Measurements from ENCODE around the gene SAPCD2. TPM values are rescaled to one million over a fixed set of nuclear protein-coding genes. Genes with fewer than 3 reads are reported as not detected.

The SAPCD2 gene
- total RNA-seq, 1 experiment from 2014 or later: 59.9 TPM

DNA sequence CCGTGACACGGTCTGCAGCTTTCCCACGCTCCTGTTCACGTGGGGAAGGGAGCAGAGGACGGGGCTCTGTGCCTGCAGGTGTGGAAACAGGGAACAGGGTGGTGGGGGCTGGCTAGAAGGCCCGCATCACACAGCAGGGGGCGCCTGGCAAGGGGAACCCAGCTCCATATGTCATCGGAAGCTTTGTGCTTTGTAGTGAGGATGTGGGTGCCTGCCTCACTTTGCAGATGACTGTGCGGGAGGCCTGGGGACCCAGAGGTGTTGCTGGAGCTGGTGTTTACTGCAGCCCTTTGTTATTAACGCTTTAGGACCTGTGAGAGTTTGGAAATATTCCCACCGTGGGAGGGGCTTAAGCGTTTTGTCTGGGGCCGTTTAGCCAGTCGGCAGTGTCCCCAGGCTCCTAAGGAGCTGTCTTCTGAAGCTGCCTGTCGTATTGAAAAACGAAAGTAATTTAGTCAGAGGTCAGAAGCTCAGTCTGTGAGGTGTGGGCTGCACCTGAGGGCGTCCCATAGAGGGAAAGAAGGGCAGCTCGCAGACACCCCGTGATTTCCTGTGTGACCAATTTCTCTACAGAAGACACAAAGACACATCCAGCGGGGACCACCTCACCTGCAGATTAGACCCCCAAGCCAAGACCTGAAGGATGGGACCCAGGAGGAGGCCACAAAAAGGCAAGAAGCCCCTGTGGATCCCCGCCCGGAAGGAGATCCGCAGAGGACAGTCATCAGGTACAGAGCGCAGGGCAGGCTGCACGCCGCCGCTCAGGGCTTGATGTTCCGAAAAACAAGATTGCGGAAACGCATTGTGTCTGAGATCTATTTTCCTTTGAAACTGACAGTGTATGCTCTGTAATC is 25.5 kb upstream of the SAPCD2 start:
- Histone ChIP-seq H3K4me3 (ENCODE audit: insufficient read depth, low read depth, low read length) (no peak overlapping the region), H3K36me3 (replicated peaks; ENCODE audit: control insufficient read depth, insufficient read depth, low read length) (peaks cover 3% of the 10 kb centered on the region), H3K27me3 (ENCODE audit: control insufficient read depth, insufficient read depth, low read length) (no peaks in the 10 kb centered on the region)
- no peak for DNase-seq

GRCh38 chr9:137089232-137089947 is 19.0 kb upstream of the SAPCD2 start:
- no peak overlapping the region for H3K4me3 ChIP-seq (ENCODE audit: insufficient read depth, low read depth, low read length)
- DNase-seq: no peak
- no peaks in the 10 kb centered on the region for H3K27me3 ChIP-seq (ENCODE audit: control insufficient read depth, insufficient read depth, low read length)
- H3K36me3 ChIP-seq (replicated peaks; ENCODE audit: control insufficient read depth, insufficient read depth, low read length): no peaks in the 10 kb centered on the region; the same call in none of the 2 replicates

GRCh38 chr9:137088121-137088520 is 17.8 kb upstream of the SAPCD2 start:
- no peak for DNase-seq
- no peak overlapping the region for H3K4me3 ChIP-seq (ENCODE audit: insufficient read depth, low read depth, low read length)
- H3K36me3 ChIP-seq (replicated peaks; ENCODE audit: control insufficient read depth, insufficient read depth, low read length): no peaks in the 10 kb centered on the region; the same call in none of the 2 replicates
- no peaks in the 10 kb centered on the region for H3K27me3 ChIP-seq (ENCODE audit: control insufficient read depth, insufficient read depth, low read length)

DNA sequence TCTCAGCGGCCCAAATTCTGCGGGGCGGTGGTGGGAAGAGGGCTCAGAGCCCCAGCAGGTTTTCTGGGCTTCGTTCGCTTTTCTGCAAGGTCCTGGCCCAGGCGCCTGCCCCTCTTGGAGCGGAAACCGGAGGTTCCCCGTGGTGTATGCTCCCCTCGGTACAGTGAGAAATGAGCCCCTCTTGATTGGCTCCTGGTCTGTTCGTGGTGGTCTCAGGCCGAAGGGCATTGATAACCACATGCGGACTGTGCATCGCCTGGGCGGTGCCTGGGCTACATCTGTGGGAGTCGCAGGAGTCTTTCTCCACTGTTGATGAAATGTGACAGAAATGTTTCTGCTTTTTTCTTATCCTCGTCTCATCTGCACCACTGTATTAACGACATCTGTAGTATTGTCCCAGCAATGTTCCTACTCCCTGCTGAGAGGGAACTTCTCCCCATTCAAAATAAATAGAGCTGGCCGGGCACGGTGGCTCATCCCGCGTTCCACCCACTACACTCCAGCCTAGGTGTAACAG is 17.1 kb upstream of the SAPCD2 start:
- Histone ChIP-seq H3K36me3 (replicated peaks; ENCODE audit: control insufficient read depth, insufficient read depth, low read length) (no peaks in the 10 kb centered on the region; the same call in 1 of the 2 replicates), H3K4me3 (ENCODE audit: insufficient read depth, low read depth, low read length) (peak overlapping the region; percentile 76), H3K27me3 (ENCODE audit: control insufficient read depth, insufficient read depth, low read length) (no peaks in the 10 kb centered on the region)
- DNase-seq: no peak

DNA sequence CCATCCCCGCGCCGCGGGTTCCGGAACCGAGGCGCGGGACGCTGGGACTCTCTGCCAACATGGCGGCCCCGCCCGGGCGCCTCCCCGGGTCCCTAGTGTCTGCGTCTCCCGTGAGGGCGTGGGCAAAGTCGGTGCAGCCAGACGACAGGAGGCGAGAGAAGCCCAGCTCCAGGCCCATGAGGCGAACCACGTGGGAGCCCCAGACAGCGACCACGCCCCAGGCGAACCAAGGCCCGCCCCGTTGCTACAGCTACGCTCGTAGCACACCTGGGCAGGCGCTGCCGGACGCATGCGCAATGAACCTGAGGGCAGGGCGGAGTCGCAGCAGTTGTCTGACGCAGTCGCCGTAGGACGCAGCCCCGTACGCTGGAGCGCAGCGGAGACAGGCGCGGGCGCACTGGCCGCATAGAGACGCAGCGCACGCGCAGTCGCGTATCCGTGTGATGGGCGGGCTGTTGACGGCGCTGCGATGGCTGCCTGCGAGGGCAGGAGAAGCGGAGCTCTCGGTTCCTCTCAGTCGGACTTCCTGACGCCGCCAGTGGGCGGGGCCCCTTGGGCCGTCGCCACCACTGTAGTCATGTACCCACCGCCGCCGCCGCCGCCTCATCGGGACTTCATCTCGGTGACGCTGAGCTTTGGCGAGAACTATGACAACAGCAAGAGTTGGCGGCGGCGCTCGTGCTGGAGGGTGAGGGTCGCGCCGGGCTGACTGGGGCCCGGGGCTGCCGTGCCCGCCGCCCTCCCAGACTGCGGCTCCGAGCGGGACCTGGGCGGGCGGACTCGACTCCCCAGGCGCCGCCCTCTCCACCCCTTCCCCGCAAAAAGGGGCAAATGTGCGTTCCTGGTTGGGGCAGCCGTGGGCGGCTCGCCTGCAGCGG is 16.4 kb upstream of the SAPCD2 start, which contains the start of gene MAN1B1:
TSS of gene MAN1B1 (plus strand) at position 455 of the 878 bp plus-strand sequence. CDS start at position 470, 15 bp downstream.
- DNase-seq: peak; percentile 99
- no peaks in the 10 kb centered on the region for H3K27me3 ChIP-seq (ENCODE audit: control insufficient read depth, insufficient read depth, low read length)
- H3K36me3 ChIP-seq (replicated peaks; ENCODE audit: control insufficient read depth, insufficient read depth, low read length): no peaks in the 10 kb centered on the region; the same call in 1 of the 2 replicates
- peak within 1 kb of the TSS; percentile 76 for H3K4me3 ChIP-seq (ENCODE audit: insufficient read depth, low read depth, low read length)

GRCh38 chr9:137085920-137086530 is 15.7 kb upstream of the SAPCD2 start:
- peak; percentile 85 for DNase-seq
- Histone ChIP-seq H3K36me3 (replicated peaks; ENCODE audit: control insufficient read depth, insufficient read depth, low read length) (peaks cover 2% of the 10 kb centered on the region; the same call in 1 of the 2 replicates), H3K27me3 (ENCODE audit: control insufficient read depth, insufficient read depth, low read length) (no peaks in the 10 kb centered on the region)

GRCh38 chr9:137084526-137084925 is 14.2 kb upstream of the SAPCD2 start:
- DNase-seq: no peak
- Histone ChIP-seq H3K4me3 (ENCODE audit: insufficient read depth, low read depth, low read length) (no peak overlapping the region), H3K27me3 (ENCODE audit: control insufficient read depth, insufficient read depth, low read length) (no peaks in the 10 kb centered on the region), H3K36me3 (replicated peaks; ENCODE audit: control insufficient read depth, insufficient read depth, low read length) (peaks cover 2% of the 10 kb centered on the region; the same call in 1 of the 2 replicates)

More at GRCh38 chr9:137085920-137086530, 15.7 kb upstream of the SAPCD2 start:
- H3K4me3 ChIP-seq (ENCODE audit: insufficient read depth, low read depth, low read length): peak overlapping the region; percentile 76

DNA sequence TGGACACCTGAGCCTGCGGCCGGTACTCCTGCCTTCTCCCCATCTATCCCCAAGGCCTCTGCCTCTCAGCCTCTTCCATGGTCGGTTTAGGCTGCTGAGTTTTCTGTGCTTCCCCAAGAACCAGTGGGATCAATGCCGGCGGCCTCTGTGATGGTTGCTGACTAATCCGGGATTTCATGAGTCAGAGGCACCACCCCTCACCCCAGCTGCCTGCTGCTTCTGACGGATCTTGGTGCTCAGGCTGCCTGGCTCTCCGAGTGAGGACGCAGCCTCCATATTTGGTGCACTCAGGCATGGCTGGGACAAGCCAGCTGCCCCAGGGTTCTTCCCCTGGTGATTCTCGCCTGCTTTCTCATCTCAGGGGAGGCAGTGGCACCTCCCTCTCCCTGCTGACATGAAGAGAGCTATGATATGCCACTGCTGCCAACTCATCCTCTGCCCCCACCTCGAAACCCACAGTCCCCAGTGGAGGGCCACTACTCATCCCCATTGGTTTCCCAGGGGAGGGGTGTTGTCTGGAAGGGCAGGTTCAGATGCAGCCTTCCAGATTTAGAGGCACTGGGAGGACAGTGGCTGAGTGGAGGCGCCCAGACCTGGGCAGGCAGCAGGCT is 13.1 kb upstream of the SAPCD2 start:
- no peak for DNase-seq
- Histone ChIP-seq H3K27me3 (ENCODE audit: control insufficient read depth, insufficient read depth, low read length) (peaks cover 4% of the 10 kb centered on the region), H3K4me3 (ENCODE audit: insufficient read depth, low read depth, low read length) (no peak overlapping the region), H3K36me3 (replicated peaks; ENCODE audit: control insufficient read depth, insufficient read depth, low read length) (peaks cover 2% of the 10 kb centered on the region)

- DNase-seq: no peak
- H3K36me3 ChIP-seq (replicated peaks; ENCODE audit: control insufficient read depth, insufficient read depth, low read length): peaks cover 2% of the 10 kb centered on the region
Measured at GRCh38 chr9:137082925-137083290, 12.6 kb upstream of the SAPCD2 start.

GRCh38 chr9:137082222-137082924 is 12.0 kb upstream of the SAPCD2 start:
- peaks cover 2% of the 10 kb centered on the region for H3K36me3 ChIP-seq (replicated peaks; ENCODE audit: control insufficient read depth, insufficient read depth, low read length)
- H3K27me3 ChIP-seq (ENCODE audit: control insufficient read depth, insufficient read depth, low read length): peaks cover 13% of the 10 kb centered on the region
- no peak overlapping the region for H3K4me3 ChIP-seq (ENCODE audit: insufficient read depth, low read depth, low read length)
- no peak for DNase-seq

More at GRCh38 chr9:137082925-137083290, 12.6 kb upstream of the SAPCD2 start:
- H3K27me3 ChIP-seq (ENCODE audit: control insufficient read depth, insufficient read depth, low read length): peaks cover 10% of the 10 kb centered on the region
- H3K4me3 ChIP-seq (ENCODE audit: insufficient read depth, low read depth, low read length): no peak overlapping the region

- peaks cover 13% of the 10 kb centered on the region for H3K27me3 ChIP-seq (ENCODE audit: control insufficient read depth, insufficient read depth, low read length)
- DNase-seq: no peak
- H3K4me3 ChIP-seq (ENCODE audit: insufficient read depth, low read depth, low read length): no peak overlapping the region
Measured at GRCh38 chr9:137080260-137081122, 10.1 kb upstream of the SAPCD2 start.

GRCh38 chr9:137079401-137079787 is 9.0 kb upstream of the SAPCD2 start:
- no peak overlapping the region for H3K4me3 ChIP-seq (ENCODE audit: insufficient read depth, low read depth, low read length)

More at GRCh38 chr9:137080260-137081122, 10.1 kb upstream of the SAPCD2 start:
- H3K36me3 ChIP-seq (replicated peaks; ENCODE audit: control insufficient read depth, insufficient read depth, low read length): peaks cover 2% of the 10 kb centered on the region

More at GRCh38 chr9:137079401-137079787, 9.0 kb upstream of the SAPCD2 start:
- H3K27me3 ChIP-seq (ENCODE audit: control insufficient read depth, insufficient read depth, low read length): peaks cover 13% of the 10 kb centered on the region
- peaks cover 2% of the 10 kb centered on the region for H3K36me3 ChIP-seq (replicated peaks; ENCODE audit: control insufficient read depth, insufficient read depth, low read length)
- no peak for DNase-seq

All from H7 (cell line).